RWPE1 (cell line): ENCODE measurements around the gene FCHSD2.

Experiments
- CTCF ChIA-PET: fragments of 350-600 bp; sonication (Branson Sonifier 250); formaldehyde crosslinking; extraction: SDS; loops from one replicate; lab custom pipeline; 2021; lab: Yijun Ruan, JAX
- POLR2A ChIA-PET: fragments of 400-600 bp; formaldehyde crosslinking; extraction: SDS; loops from one replicate; lab custom pipeline; 2020; ENCODE audit warnings: antibody characterized with exemption; ENCODE audit not compliant: low non-redundant PET; lab: Yijun Ruan, JAX
- DNase-seq: peaks from one replicate; pipeline ENCODE4 v3.0.0; 2012; ENCODE audit warnings: low spot score
- H3K27ac ChIP-seq: fragments of 450-650 bp; 2 replicates; pipeline ENCODE4 v1.5.1; 2017
- TF ChIP-seq, protein P1 (sequence below): fragments of 450-650 bp; conservative IDR thresholded peaks from 2 replicates; pipeline ENCODE4 v1.5.1; 2017; ENCODE audit warnings: low read depth, mild to moderate bottlenecking

FCHSD2 gene

GRCh38 chr11:72816404-72816990 is 325.6 kb downstream of the FCHSD2 start:
- POLR2A ChIA-PET, result no interaction called here
- TF ChIP-seq, protein P1, sequence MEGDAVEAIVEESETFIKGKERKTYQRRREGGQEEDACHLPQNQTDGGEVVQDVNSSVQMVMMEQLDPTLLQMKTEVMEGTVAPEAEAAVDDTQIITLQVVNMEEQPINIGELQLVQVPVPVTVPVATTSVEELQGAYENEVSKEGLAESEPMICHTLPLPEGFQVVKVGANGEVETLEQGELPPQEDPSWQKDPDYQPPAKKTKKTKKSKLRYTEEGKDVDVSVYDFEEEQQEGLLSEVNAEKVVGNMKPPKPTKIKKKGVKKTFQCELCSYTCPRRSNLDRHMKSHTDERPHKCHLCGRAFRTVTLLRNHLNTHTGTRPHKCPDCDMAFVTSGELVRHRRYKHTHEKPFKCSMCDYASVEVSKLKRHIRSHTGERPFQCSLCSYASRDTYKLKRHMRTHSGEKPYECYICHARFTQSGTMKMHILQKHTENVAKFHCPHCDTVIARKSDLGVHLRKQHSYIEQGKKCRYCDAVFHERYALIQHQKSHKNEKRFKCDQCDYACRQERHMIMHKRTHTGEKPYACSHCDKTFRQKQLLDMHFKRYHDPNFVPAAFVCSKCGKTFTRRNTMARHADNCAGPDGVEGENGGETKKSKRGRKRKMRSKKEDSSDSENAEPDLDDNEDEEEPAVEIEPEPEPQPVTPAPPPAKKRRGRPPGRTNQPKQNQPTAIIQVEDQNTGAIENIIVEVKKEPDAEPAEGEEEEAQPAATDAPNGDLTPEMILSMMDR, result no peak
- no peak for DNase-seq
- peak overlapping the region; percentile 91 for H3K27ac ChIP-seq
- CTCF ChIA-PET, result interaction anchor here (0.6 kb wide), 1 partner anchor 292 kb away, joined by 3 read pairs; no protein-coding TSS in a partner anchor

GRCh38 chr11:72815110-72815618 is 327.0 kb downstream of the FCHSD2 start:
- ChIA-PET CTCF (no interaction called here), POLR2A (no interaction called here)
- DNase-seq, result no peak
- TF ChIP-seq, protein P1, result no peak
- peak overlapping the region; percentile 91 for H3K27ac ChIP-seq

GRCh38 chr11:72814286-72815109 is 327.6 kb downstream of the FCHSD2 start, which contains the start of gene ATG16L2:
Gene ATG16L2, plus strand, starts transcription at chr11:72814411. Its CDS starts 35 bp downstream, at chr11:72814446.
- POLR2A ChIA-PET, result no interaction called here
- TF ChIP-seq, protein P1, result no peak
- CTCF ChIA-PET, result interaction anchor here (0.8 to 1.3 kb wide), 2 partner anchors 12 to 89 kb away, joined by 3 to 7 read pairs; no protein-coding TSS in a partner anchor
- peak; percentile 90 for DNase-seq
- H3K27ac ChIP-seq, result peak within 1 kb of the TSS; percentile 91

DNA sequence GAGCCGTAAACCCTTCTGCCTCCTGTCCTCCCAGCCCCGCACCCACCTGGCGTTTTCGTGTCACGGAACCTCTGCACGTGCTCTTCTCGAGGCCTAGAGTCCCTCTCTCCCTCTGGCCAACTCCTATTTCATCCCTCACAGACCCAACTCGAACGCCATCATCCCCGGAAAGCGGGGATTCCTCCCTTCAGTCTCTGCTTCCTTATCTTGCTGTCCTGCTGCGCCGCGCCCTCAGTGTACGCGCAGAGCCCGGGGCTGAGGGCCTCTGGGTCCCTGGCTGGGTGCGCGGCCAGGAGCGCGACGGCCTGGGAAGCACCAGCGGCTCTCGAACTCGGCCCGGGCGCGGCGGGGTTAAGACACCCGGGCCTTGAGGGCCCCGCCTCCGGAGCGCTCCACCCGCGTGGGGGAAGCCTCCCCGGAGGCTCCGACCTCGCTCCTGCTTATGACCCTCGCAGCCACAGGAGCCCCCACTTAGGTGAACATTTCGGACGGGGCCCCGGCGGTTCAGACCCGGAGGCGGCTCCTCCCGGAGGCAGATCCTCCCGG is 328.3 kb downstream of the FCHSD2 start:
- DNase-seq, result peak; percentile 70
- peak overlapping the region; percentile 91 for H3K27ac ChIP-seq
- ChIA-PET POLR2A (no interaction called here), CTCF (interaction anchor here (0.7 to 1.4 kb wide), 8 partner anchors 8 to 107 kb away, joined by 3 to 7 read pairs (median 4); no protein-coding TSS in a partner anchor)
- TF ChIP-seq, protein P1, result no peak

DNA sequence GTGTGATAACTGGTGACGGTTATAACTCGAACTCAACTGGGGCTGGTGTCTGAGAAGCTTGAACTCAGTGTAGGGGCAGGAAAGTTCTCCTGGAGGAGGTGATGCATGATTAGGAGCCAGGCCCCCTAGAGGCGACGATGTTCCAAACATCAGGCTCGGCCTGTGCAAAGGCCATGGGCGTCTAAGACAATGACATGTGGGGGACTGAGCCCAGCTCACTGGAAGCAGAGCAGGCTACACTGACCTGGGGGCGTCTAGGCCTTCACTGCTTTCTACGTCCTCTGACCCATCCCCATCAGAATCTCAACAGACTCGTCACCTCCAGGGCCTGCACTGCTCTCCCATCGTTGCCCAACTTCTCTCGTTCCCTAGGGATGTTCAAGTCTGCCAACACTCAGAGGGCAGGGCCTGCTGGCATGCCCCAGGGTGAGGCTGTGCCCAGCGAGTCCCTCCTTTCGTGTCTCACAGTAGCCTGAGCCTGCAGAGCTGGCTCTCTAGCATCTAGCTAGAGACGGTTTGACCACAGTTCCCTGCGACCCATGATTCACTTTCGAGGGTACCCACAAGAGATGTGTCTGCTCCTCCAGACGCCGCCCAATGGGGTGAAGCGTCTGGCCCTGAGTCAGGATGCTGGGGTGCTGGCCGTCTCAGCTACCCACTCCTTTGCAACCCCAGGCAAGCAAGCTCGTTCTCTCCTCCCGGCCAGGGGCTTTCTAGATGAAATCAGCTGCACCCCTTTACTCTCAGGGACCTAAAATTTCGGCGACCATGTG is 329.0 kb downstream of the FCHSD2 start:
- ChIA-PET CTCF (interaction anchor here (0.7 to 1.4 kb wide), 12 partner anchors 9 to 1501 kb away, joined by 3 to 7 read pairs (median 3); no protein-coding TSS in a partner anchor), POLR2A (interaction anchor here (0.6 kb wide), 1 partner anchor 76 kb away, joined by 4 read pairs; no protein-coding TSS in a partner anchor)
- peak; percentile 64 for DNase-seq
- TF ChIP-seq, protein P1, result peak; percentile 77
- peak overlapping the region; percentile 91 for H3K27ac ChIP-seq
